ENCODE results near the gene RGMA. TPM values are rescaled to one million over a fixed set of nuclear protein-coding genes. Genes with fewer than 3 reads are reported as not detected.
A peak's percentile ranks its signal among the peaks of the same experiment; 100 is the strongest.

The RGMA gene
- total RNA-seq, 1 donor from 2014 or later: not detected

DNA sequence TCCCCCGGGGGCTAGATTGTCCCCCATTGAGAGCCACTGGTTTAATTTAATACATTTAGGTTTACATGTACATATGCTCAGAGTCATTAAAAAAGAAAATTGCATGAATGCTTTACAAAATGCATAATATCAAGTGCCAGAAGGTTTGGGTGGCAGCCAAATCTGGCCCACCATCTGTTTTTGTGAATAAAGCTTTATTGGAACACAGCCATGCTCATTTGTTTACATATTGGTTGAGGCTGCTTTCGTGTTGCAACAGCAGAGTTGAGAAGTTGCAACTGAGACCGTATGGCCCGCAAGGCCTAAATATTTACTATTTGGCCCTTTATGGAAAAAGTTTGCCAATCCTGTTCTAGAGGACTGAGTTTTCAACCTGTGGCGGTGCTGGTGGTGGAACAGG lies 32.1 kb upstream of the RGMA start:
- no peak overlapping the region for H3K4me3 Mint-ChIP-seq (ENCODE audit: low read depth)
- no peaks in the 10 kb centered on the region for H3K36me3 Mint-ChIP-seq (ENCODE audit: low read depth)
- peaks cover 5% of the 10 kb centered on the region for H3K27me3 Mint-ChIP-seq (ENCODE audit: low read depth)
- H3K4me1 Mint-ChIP-seq (ENCODE audit: low read depth): peaks cover 1% of the 10 kb centered on the region
- intact Hi-C loops (cut with micrococcal nuclease): no loop called here
- H3K27ac Mint-ChIP-seq: no peak overlapping the region
- no peak for DNase-seq (ENCODE audit: low spot score)
- no peaks in the 10 kb centered on the region for H3K9me3 Mint-ChIP-seq

DNA sequence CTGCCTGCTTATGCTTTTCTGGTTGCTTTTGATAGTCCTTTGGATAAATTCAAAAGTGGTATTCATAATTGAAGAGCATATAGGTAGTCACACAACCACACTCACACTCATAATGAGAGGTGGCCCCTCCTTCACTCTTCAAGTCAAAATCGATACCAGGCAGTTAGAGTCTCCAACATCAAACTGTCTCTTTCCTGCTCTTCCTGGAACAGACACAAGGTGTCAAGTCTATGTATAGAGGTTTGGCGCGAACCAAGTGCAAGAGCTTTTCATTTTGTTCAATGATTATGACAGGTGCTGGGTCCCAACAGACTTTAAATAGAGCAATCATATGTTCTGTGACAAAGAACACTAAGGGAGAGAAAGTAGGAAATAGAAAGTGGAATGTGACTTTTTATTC lies 29.9 kb upstream of the RGMA start:
- intact Hi-C loops (cut with micrococcal nuclease): no loop called here
- Mint-ChIP-seq H3K27me3 (ENCODE audit: low read depth) (peaks cover 12% of the 10 kb centered on the region), H3K4me1 (ENCODE audit: low read depth) (peaks cover 1% of the 10 kb centered on the region), H3K9me3 (no peaks in the 10 kb centered on the region), H3K4me3 (ENCODE audit: low read depth) (no peak overlapping the region), H3K36me3 (ENCODE audit: low read depth) (no peaks in the 10 kb centered on the region), H3K27ac (no peak overlapping the region)
- no peak for DNase-seq (ENCODE audit: low spot score)

DNA sequence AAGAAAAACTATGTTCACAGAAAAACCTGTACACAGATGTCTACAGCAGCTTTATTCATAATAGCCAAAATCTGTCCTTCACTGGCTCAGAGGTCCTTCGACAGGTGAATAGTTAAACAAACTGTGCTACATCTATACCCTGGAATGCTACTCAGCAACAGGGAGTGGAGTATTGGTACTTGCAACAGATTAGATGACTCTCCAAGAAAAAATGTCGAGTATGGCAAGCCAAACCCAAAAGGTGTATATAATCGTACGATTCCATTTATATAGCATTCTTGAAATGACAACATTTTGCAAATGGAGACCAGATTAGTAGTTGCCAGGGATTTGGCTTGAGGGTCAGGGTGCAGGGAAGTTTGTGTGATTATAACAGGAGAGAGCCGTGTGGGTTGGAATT lies 22.4 kb upstream of the RGMA start:
- Mint-ChIP-seq H3K27me3 (ENCODE audit: low read depth) (peaks cover 44% of the 10 kb centered on the region), H3K9me3 (no peaks in the 10 kb centered on the region), H3K4me3 (ENCODE audit: low read depth) (no peak overlapping the region), H3K27ac (no peak overlapping the region), H3K36me3 (ENCODE audit: low read depth) (no peaks in the 10 kb centered on the region), H3K4me1 (ENCODE audit: low read depth) (no peaks in the 10 kb centered on the region)
- intact Hi-C loops (cut with micrococcal nuclease): no loop called here
- no peak for DNase-seq (ENCODE audit: low spot score)

DNA sequence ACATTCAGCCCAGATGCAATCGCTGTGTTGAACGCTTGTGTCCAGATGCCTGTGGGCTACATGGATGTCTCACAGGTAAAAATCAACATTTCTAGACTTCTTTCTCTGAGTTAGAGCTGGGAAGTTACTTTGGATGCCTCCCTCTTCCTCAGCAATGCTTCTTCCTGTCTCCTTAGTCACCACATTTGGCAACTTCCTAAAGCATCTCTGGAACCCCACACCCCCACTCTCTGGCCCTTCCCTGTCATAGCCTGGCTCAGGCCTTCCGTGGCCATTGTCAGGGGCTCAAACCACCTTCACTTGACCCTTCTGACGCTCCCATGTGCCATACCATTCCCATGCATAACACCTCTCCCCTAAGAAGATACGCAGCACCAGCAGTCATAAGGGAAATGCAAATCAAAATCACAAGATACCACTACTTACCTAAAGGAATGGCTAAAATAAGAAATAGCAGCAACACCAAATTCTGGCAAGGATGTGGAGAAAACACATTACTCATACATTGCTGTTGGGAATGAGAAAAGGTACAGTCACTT lies 21.6 kb upstream of the RGMA start:
- intact Hi-C loops (cut with micrococcal nuclease): no loop called here
- H3K27me3 Mint-ChIP-seq (ENCODE audit: low read depth): peaks cover 44% of the 10 kb centered on the region
- no peak overlapping the region for H3K27ac Mint-ChIP-seq
- DNase-seq (ENCODE audit: low spot score): no peak
- no peaks in the 10 kb centered on the region for H3K4me1 Mint-ChIP-seq (ENCODE audit: low read depth)
- H3K4me3 Mint-ChIP-seq (ENCODE audit: low read depth): no peak overlapping the region
- H3K36me3 Mint-ChIP-seq (ENCODE audit: low read depth): no peaks in the 10 kb centered on the region
- no peaks in the 10 kb centered on the region for H3K9me3 Mint-ChIP-seq

DNA sequence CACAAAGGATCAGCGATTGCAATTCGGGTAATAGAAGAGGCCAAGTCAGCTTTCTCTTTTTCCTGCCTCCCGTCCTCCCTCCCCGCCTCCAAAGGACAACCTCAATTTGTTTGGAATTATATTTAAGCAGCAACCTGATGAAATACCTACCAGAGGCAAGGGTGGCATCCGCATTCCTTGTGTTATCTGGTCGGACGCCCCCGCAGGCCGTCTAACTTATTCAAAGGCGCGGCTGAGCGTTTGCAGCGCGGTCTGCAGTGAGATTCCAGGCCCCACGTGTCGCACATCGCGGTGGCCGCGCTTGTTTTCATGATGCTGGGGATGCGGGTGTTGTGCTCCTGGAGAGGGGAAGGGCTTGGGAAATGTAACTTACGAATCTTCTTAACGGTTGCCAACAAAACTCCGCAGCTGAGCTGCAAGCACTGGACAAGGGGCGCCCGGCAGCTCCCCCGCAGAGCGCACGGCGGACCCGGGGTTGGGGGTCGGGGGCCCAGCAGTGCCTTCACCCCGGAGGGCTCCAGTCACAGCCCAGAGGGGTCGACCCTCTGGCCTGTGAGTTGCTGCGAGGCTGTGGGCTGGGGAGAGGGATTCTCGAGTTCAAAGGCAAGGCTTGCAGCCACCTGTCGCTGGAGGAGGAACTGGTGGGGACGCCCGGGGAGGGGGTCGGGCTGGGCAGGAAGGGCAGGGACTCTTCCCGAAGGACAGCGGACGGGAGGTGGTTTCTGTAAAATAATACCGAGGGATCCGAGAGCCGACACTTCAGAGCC lies 20.5 kb upstream of the RGMA start:
- H3K36me3 Mint-ChIP-seq (ENCODE audit: low read depth): no peaks in the 10 kb centered on the region
- peaks cover 44% of the 10 kb centered on the region for H3K27me3 Mint-ChIP-seq (ENCODE audit: low read depth)
- H3K4me3 Mint-ChIP-seq (ENCODE audit: low read depth): no peak overlapping the region
- no peak for DNase-seq (ENCODE audit: low spot score)
- no peaks in the 10 kb centered on the region for H3K9me3 Mint-ChIP-seq
- intact Hi-C loops (cut with micrococcal nuclease): no loop called here
- no peaks in the 10 kb centered on the region for H3K4me1 Mint-ChIP-seq (ENCODE audit: low read depth)
- H3K27ac Mint-ChIP-seq: no peak overlapping the region

DNA sequence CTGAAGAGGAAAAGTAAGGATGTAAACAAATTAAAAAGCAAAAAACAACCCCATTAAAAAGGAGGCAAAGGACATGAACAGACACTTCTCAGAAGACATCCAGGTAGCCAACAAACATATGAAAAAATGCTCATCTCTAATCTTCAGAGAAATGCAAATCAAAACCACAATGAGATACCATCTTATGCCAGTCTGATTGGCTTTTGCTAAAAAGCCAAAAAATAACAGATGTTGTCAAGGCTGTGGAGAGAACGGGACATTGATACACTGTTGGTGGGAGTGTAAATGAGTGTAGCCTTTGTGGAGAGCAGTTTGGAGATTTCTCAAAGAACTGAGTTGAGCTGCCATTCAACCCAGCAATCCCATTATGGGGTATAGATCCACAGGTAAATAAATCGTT lies 18.6 kb upstream of the RGMA start:
- Mint-ChIP-seq H3K27me3 (ENCODE audit: low read depth) (peaks cover 50% of the 10 kb centered on the region), H3K4me1 (ENCODE audit: low read depth) (no peaks in the 10 kb centered on the region), H3K9me3 (no peaks in the 10 kb centered on the region), H3K36me3 (ENCODE audit: low read depth) (no peaks in the 10 kb centered on the region), H3K27ac (no peak overlapping the region), H3K4me3 (ENCODE audit: low read depth) (no peak overlapping the region)
- no peak for DNase-seq (ENCODE audit: low spot score)
- intact Hi-C loops (cut with micrococcal nuclease): no loop called here

DNA sequence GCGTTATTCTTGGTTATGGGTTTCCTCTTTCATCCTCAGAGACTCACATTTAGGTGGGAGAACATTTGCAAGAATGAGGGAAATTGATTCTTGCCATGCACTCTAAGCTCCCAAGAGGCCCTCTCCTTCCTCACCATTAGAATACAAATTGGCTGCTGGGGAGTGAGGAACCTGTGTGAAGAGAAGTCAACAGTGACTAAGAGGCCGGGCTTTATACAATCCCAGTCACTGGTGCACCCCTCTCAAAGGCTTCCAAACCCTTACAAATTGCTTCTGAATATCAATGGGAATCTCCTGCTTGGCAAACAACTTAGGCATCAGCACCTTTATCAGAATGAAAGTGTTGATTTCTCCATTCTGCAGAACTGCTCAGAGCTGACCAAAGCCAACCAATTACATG lies 16.5 kb upstream of the RGMA start:
- Mint-ChIP-seq H3K4me3 (ENCODE audit: low read depth) (no peak overlapping the region), H3K27me3 (ENCODE audit: low read depth) (peaks cover 39% of the 10 kb centered on the region), H3K27ac (no peak overlapping the region), H3K9me3 (no peaks in the 10 kb centered on the region), H3K36me3 (ENCODE audit: low read depth) (no peaks in the 10 kb centered on the region), H3K4me1 (ENCODE audit: low read depth) (no peaks in the 10 kb centered on the region)
- DNase-seq (ENCODE audit: low spot score): no peak
- intact Hi-C loops (cut with micrococcal nuclease): no loop called here

DNA sequence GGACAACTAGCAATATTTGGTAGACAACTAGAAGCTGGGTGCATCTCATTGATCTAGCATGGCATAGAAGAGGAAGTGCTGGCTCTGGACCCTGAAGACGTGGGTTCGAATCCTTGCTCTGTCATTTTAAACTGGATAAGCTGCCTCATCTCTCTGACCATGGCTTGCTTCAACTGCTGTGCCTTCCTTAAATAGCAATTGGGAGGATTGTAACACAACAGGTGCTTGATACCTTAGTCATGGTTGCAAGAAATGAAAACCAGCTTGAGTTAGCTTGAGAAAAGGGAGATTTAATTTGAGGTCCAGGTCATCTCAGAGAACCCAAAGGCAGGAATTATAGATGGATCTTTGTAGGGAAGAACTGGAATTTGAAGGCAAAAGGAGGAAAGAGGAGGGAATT lies 14.8 kb upstream of the RGMA start:
- Mint-ChIP-seq H3K4me1 (ENCODE audit: low read depth) (no peaks in the 10 kb centered on the region), H3K27me3 (ENCODE audit: low read depth) (peaks cover 34% of the 10 kb centered on the region), H3K27ac (no peak overlapping the region), H3K9me3 (no peaks in the 10 kb centered on the region), H3K4me3 (ENCODE audit: low read depth) (no peak overlapping the region), H3K36me3 (ENCODE audit: low read depth) (no peaks in the 10 kb centered on the region)
- intact Hi-C loops (cut with micrococcal nuclease): no loop called here
- DNase-seq (ENCODE audit: low spot score): no peak

DNA sequence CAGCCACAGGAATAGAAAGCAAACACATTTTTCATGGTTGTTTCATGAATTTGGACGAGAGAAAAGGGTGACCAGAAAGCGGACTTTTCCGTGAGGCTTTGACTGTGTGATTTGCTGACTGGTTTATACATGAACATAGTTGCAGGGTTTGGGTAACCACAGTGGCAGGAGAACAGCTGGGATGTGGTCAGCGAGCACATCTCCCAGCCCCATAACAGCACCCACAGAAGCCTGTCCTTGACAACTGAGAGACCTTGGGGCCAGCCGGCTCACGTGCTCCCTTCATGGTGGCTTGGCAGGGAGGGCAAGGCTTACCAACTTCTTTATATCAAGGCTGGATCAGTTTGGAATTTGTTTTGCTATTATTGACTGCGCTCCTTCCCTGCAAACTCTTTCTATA lies 13.2 kb upstream of the RGMA start:
- Mint-ChIP-seq H3K27me3 (ENCODE audit: low read depth) (peaks cover 21% of the 10 kb centered on the region), H3K9me3 (no peaks in the 10 kb centered on the region), H3K27ac (no peak overlapping the region), H3K4me3 (ENCODE audit: low read depth) (no peak overlapping the region), H3K36me3 (ENCODE audit: low read depth) (no peaks in the 10 kb centered on the region), H3K4me1 (ENCODE audit: low read depth) (no peaks in the 10 kb centered on the region)
- intact Hi-C loops (cut with micrococcal nuclease): no loop called here
- DNase-seq (ENCODE audit: low spot score): no peak

DNA sequence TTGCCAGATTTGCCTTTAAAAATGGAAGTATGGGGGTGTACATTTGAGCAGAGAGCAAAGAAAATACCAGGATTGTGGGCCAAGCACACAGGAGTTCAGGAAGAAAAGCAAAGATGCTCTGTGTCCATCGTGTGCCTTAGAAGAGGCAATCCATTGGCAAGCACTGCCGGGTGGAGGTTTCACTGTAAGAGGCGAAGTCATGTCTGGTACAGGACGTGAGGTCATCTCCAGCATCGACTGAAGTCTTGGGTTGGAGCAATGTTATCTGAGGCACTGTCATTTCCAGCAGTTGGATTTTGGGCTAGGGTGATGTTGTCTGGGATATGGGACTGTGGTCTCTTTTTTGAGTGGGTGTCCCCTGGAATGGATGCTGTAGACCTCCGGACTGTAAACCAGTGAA lies 4.8 kb upstream of the RGMA start:
- intact Hi-C loops (cut with micrococcal nuclease): no loop called here
- H3K9me3 Mint-ChIP-seq: no peaks in the 10 kb centered on the region
- no peak for DNase-seq (ENCODE audit: low spot score)
- H3K4me1 Mint-ChIP-seq (ENCODE audit: low read depth): peaks cover 4% of the 10 kb centered on the region
- no peaks in the 10 kb centered on the region for H3K36me3 Mint-ChIP-seq (ENCODE audit: low read depth)
- H3K27ac Mint-ChIP-seq: no peak overlapping the region
- H3K27me3 Mint-ChIP-seq (ENCODE audit: low read depth): peaks cover 22% of the 10 kb centered on the region
- H3K4me3 Mint-ChIP-seq (ENCODE audit: low read depth): no peak overlapping the region

DNA sequence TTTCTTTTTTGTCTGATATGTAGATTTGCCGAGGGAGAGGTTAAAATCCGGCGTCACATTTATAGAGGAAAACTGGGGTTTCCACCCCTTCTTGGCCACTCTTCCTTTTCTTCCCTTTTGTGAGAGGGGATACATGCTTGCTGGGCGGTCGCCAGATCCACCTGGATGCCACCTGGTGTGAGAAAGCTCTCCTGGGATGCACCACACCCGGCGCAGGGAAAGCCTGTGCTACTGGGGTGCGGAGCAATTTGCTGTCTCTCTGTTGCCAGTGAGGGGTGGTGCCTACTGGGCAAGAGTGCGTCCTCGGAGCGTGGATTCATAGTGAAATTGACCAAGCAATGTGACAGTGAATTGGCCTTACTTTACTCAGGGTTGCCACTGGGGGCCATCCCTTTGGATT lies 2.5 kb upstream of the RGMA start:
- no peaks in the 10 kb centered on the region for H3K9me3 Mint-ChIP-seq
- no peak overlapping the region for H3K27ac Mint-ChIP-seq
- intact Hi-C loops (cut with micrococcal nuclease): no loop called here
- no peaks in the 10 kb centered on the region for H3K36me3 Mint-ChIP-seq (ENCODE audit: low read depth)
- H3K4me3 Mint-ChIP-seq (ENCODE audit: low read depth): no peak overlapping the region
- peaks cover 14% of the 10 kb centered on the region for H3K4me1 Mint-ChIP-seq (ENCODE audit: low read depth)
- DNase-seq (ENCODE audit: low spot score): no peak
- peaks cover 43% of the 10 kb centered on the region for H3K27me3 Mint-ChIP-seq (ENCODE audit: low read depth)

DNA sequence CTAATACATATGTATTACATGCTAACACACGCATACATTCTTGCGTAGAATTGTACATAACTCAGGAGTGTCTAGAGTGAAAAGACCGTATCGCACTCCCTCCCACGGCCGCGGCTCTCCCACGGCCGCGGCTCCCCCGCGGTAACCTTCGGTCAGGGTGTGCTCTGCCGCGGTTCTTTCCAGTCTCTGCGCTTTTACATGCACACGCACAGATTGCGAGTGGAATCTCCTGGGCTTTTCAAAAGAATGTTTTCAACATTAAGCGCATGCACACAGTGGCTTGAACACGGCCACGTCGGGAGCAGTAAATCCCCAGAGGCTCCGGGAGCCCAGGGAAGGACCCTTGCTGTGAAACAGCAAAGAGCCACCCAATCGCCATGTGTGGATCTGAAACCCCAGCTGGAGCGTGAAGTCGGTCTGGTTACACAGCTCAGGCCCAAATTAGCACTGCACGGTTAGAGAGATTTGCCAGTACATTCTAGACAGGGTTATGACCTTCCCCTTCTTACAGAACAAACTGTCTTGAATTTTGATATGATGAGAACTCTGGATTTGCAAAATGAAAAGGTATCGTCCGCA lies 805 bp upstream of the RGMA start:
- Mint-ChIP-seq H3K4me1 (ENCODE audit: low read depth) (peaks cover 14% of the 10 kb centered on the region), H3K27ac (no peak overlapping the region), H3K36me3 (ENCODE audit: low read depth) (no peaks in the 10 kb centered on the region), H3K9me3 (no peaks in the 10 kb centered on the region), H3K4me3 (ENCODE audit: low read depth) (peak overlapping the region; percentile 43), H3K27me3 (ENCODE audit: low read depth) (peaks cover 53% of the 10 kb centered on the region)
- intact Hi-C loops (cut with micrococcal nuclease): loop anchor here (2.0 to 5.0 kb wide), 2 partner anchors 993 to 1031 kb away; no protein-coding TSS in a partner anchor
- DNase-seq (ENCODE audit: low spot score): no peak

DNA sequence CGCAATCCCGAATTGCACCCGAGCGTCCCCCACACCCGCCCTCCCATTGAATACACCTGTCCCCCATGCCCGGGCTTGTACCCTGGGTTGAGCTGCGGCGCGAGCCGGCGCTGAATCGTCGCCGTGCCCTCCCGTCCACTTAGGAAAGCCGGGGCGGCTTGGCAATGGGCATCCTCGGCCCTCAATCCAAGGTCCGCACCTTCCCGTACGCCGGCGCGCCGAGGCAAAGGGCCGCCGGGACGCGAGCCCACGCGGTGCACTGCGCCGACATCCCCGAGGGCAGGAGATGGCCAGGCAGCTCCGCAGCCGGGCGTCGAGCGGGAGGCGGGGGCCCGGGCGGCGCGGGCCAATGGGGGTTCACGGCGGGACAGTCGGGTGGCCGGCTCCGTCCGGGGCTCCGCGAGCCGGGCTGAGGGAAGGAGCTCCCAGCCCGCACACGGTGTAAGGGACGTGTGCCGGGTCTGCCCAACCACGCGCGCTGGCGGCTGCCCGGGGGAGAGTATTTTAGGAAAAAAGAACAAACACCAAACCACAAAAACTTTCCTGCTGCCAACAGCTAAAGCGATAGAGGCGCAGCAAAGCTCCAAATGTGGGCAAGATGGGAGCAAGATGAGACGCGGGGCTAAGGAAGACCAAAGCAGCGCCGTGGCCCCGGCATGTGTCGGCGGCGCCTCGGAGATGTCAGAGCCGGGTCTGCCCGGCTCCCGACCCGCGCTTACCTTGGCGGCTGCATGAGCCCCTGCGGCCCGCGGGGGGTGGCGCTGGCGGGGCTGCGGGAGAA lies 621 bp downstream of the RGMA start:
- no peak for DNase-seq (ENCODE audit: low spot score)
- H3K4me1 Mint-ChIP-seq (ENCODE audit: low read depth): peaks cover 14% of the 10 kb centered on the region
- peak overlapping the region; percentile 82 for H3K4me3 Mint-ChIP-seq (ENCODE audit: low read depth)
- intact Hi-C loops (cut with micrococcal nuclease): loop anchor here (2.0 to 5.0 kb wide), 2 partner anchors 991 to 1032 kb away; no protein-coding TSS in a partner anchor
- no peak overlapping the region for H3K27ac Mint-ChIP-seq
- peaks cover 56% of the 10 kb centered on the region for H3K27me3 Mint-ChIP-seq (ENCODE audit: low read depth)
- H3K36me3 Mint-ChIP-seq (ENCODE audit: low read depth): no peaks in the 10 kb centered on the region
- no peaks in the 10 kb centered on the region for H3K9me3 Mint-ChIP-seq
